ENCODE measurements around the gene FOCAD.

Gene FOCAD

GRCh38 chr9:20698782-20699181 lies 14.7 kb downstream of the FOCAD start:
- TF ChIP-seq Cebpa-rat (IDR thresholded peaks at IDR 0.05): no peak
- Histone ChIP-seq H3K4me1 (peaks cover 3% of the 10 kb centered on the region; the same call in 1 of the 2 replicates), H3K9ac (no peak overlapping the region), H3K4me3 (no peak overlapping the region), H3K4me2 (no peak overlapping the region), H3K36me3 (no peaks in the 10 kb centered on the region), H4K20me1 (no peaks in the 10 kb centered on the region), H3K27me3 (no peaks in the 10 kb centered on the region), H3K9me3 (no peaks in the 10 kb centered on the region), H3K27ac (no peak overlapping the region)

- Histone ChIP-seq H3K9me3 (no peaks in the 10 kb centered on the region), H4K20me1 (no peaks in the 10 kb centered on the region), H3K36me3 (no peaks in the 10 kb centered on the region), H3K4me1 (peaks cover 3% of the 10 kb centered on the region; the same call in 1 of the 2 replicates), H3K9ac (no peak overlapping the region), H3K4me3 (no peak overlapping the region), H3K4me2 (no peak overlapping the region), H3K27me3 (no peaks in the 10 kb centered on the region), H3K27ac (no peak overlapping the region)
- no peak for TF ChIP-seq Cebpa-rat (IDR thresholded peaks at IDR 0.05)
Measured at GRCh38 chr9:20701060-20701459, 17.0 kb downstream of the FOCAD start.

GRCh38 chr9:20702570-20702969 lies 18.5 kb downstream of the FOCAD start:
- Histone ChIP-seq H3K27me3 (no peaks in the 10 kb centered on the region), H3K9ac (no peak overlapping the region), H3K4me1 (peaks cover 3% of the 10 kb centered on the region; the same call in 1 of the 2 replicates), H3K4me2 (no peak overlapping the region), H3K9me3 (no peaks in the 10 kb centered on the region), H3K27ac (no peak overlapping the region), H4K20me1 (no peaks in the 10 kb centered on the region), H3K4me3 (no peak overlapping the region), H3K36me3 (no peaks in the 10 kb centered on the region)
- no peak for TF ChIP-seq Cebpa-rat (IDR thresholded peaks at IDR 0.05)

- Histone ChIP-seq H3K4me1 (peaks cover 3% of the 10 kb centered on the region; the same call in 1 of the 2 replicates), H3K9ac (no peak overlapping the region), H3K27me3 (no peaks in the 10 kb centered on the region), H4K20me1 (no peaks in the 10 kb centered on the region), H3K9me3 (no peaks in the 10 kb centered on the region), H3K27ac (no peak overlapping the region), H3K4me2 (no peak overlapping the region), H3K36me3 (no peaks in the 10 kb centered on the region), H3K4me3 (no peak overlapping the region)
- no peak for TF ChIP-seq Cebpa-rat (IDR thresholded peaks at IDR 0.05)
Measured at GRCh38 chr9:20703146-20703545, 19.1 kb downstream of the FOCAD start.

GRCh38 chr9:20707708-20708107 lies 23.6 kb downstream of the FOCAD start:
- Histone ChIP-seq H3K4me2 (no peak overlapping the region), H3K4me3 (no peak overlapping the region), H3K9ac (no peak overlapping the region), H3K9me3 (no peaks in the 10 kb centered on the region), H3K27ac (no peak overlapping the region), H3K27me3 (no peaks in the 10 kb centered on the region), H4K20me1 (no peaks in the 10 kb centered on the region), H3K36me3 (no peaks in the 10 kb centered on the region), H3K4me1 (no peaks in the 10 kb centered on the region)
- no peak for TF ChIP-seq Cebpa-rat (IDR thresholded peaks at IDR 0.05)

- Histone ChIP-seq H3K4me3 (no peak overlapping the region), H3K9me3 (no peaks in the 10 kb centered on the region), H3K36me3 (no peaks in the 10 kb centered on the region), H3K4me1 (0 out of 2 replicates have a peak, but pooled peaks cover 6% of the 10 kb centered on the region), H4K20me1 (no peaks in the 10 kb centered on the region), H3K27me3 (no peaks in the 10 kb centered on the region), H3K9ac (no peak overlapping the region), H3K4me2 (no peak overlapping the region), H3K27ac (no peak overlapping the region)
- TF ChIP-seq Cebpa-rat (IDR thresholded peaks at IDR 0.05): no peak
Measured at GRCh38 chr9:20713172-20713571, 29.1 kb downstream of the FOCAD start.

- Histone ChIP-seq H3K36me3 (no peaks in the 10 kb centered on the region), H3K4me2 (no peak overlapping the region), H3K9me3 (no peaks in the 10 kb centered on the region), H3K27ac (no peak overlapping the region), H3K27me3 (no peaks in the 10 kb centered on the region), H3K9ac (no peak overlapping the region), H4K20me1 (no peaks in the 10 kb centered on the region), H3K4me3 (no peak overlapping the region), H3K4me1 (peaks cover 6% of the 10 kb centered on the region; the same call in 1 of the 2 replicates)
- TF ChIP-seq Cebpa-rat (IDR thresholded peaks at IDR 0.05): no peak
Measured at GRCh38 chr9:20714442-20715415, 30.7 kb downstream of the FOCAD start.

- no peak for TF ChIP-seq Cebpa-rat (IDR thresholded peaks at IDR 0.05)
- no peaks in the 10 kb centered on the region for H3K27me3 ChIP-seq
- no peak overlapping the region for H3K27ac ChIP-seq
- H3K9me3 ChIP-seq: 0 out of 2 replicates have a peak, but pooled peaks cover 3% of the 10 kb centered on the region
- H3K9ac ChIP-seq: no peak overlapping the region
- peaks cover 10% of the 10 kb centered on the region; the same call in 1 of the 2 replicates for H3K36me3 ChIP-seq
- peaks cover 20% of the 10 kb centered on the region for H3K4me1 ChIP-seq
- no peaks in the 10 kb centered on the region for H4K20me1 ChIP-seq
- H3K4me2 ChIP-seq: no peak overlapping the region
- no peak overlapping the region for H3K4me3 ChIP-seq
Measured at GRCh38 chr9:20722221-20722620, 38.2 kb downstream of the FOCAD start.

GRCh38 chr9:20725675-20726074 lies 41.6 kb downstream of the FOCAD start:
- Histone ChIP-seq H3K36me3 (peaks cover 10% of the 10 kb centered on the region; the same call in 1 of the 2 replicates), H3K9me3 (0 out of 2 replicates have a peak, but pooled peaks cover 3% of the 10 kb centered on the region), H3K27me3 (no peaks in the 10 kb centered on the region), H3K9ac (no peak overlapping the region), H3K27ac (no peak overlapping the region), H3K4me1 (peaks cover 20% of the 10 kb centered on the region), H3K4me3 (no peak overlapping the region), H3K4me2 (peak overlapping the region; percentile 73), H4K20me1 (no peaks in the 10 kb centered on the region)
- no peak for TF ChIP-seq Cebpa-rat (IDR thresholded peaks at IDR 0.05)

- Histone ChIP-seq H3K36me3 (peaks cover 7% of the 10 kb centered on the region; the same call in 1 of the 2 replicates), H3K27me3 (no peaks in the 10 kb centered on the region), H3K9ac (no peak overlapping the region), H3K9me3 (0 out of 2 replicates have a peak, but pooled peaks cover 3% of the 10 kb centered on the region), H3K4me2 (peak overlapping the region; percentile 73), H3K4me1 (peaks cover 20% of the 10 kb centered on the region), H4K20me1 (no peaks in the 10 kb centered on the region), H3K4me3 (no peak overlapping the region), H3K27ac (no peak overlapping the region)
- no peak for TF ChIP-seq Cebpa-rat (IDR thresholded peaks at IDR 0.05)
Measured at GRCh38 chr9:20726144-20726543, 42.1 kb downstream of the FOCAD start.
